Measurements from ENCODE around the gene SAFB2.
"Not testable (repeated sequence)": the region's sequence is repeated elsewhere in the genome, so short reads cannot be mapped to it uniquely, and the experiment has no call there.

SAFB2 gene

DNA sequence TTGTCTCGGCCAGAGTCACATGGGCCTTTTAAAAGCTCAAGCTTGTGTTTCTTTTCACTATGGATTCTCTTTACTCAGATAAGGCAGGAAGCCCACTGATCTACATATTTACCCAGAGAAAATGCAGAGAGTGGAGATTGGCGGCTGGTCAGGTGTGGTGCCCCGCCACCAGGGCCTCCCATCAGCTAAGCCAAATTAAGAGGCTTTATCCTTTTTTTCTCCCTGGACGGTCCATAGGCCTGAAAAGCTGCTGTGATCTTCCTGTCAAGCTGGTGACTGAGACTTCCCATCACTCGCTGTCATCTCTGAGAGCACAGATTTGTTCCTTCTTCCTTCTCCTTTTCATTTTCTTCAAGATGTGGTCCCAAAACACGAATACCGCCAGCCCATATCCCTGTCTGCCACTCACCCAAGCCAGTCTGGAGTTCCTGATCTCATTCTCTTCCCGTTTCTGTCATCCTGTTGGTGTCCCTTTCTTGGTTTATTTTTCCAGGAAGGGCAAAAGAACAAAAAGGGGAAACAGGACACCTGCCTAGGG is 2.2 kb upstream of the SAFB2 start:
- Mint-ChIP-seq H3K27me3 (ENCODE audit: low read depth) (no peaks in the 10 kb centered on the region), H3K36me3 (ENCODE audit: low read depth) (peaks cover 55% of the 10 kb centered on the region), H3K4me3 (peak overlapping the region; percentile 99), H3K27ac (peak overlapping the region; percentile 76), H3K4me1 (ENCODE audit: low read depth) (peaks cover 61% of the 10 kb centered on the region), H3K9me3 (no peaks in the 10 kb centered on the region)

- no peaks in the 10 kb centered on the region for H3K27me3 Mint-ChIP-seq (ENCODE audit: low read depth)
- peaks cover 54% of the 10 kb centered on the region for H3K36me3 Mint-ChIP-seq (ENCODE audit: low read depth)
Measured at GRCh38 chr19:5624018-5624663, 1.6 kb upstream of the SAFB2 start.

DNA sequence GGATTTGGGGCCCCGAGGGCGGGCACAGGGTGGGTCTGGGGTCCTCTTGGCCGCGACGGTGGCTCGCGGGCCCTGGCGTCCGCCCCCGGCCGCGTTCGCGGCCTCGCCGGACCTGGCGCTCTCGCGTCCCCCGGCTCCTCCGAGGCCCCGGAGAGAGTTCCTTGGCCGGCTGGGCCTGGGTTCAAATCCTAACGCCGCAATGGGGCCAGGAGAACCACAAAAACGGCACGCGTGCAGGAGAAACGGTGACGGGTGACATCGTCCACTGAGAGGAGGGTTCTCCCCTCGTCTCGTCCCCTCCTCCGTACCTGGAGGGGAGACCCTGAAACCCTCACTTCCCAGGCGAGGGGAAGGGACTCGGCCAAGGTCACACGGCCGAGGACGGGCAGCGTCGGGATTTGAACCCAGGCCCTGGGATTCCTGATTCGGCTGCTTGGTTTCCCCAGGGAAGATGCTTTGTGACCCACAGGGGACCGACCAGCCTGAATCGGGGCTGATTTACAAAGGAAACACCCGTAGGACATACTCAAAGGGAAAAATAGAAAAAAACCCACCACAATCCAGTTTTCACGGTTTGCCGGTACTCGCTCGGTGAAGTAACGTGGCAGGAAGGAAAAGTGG is 931 bp upstream of the SAFB2 start:
- H3K4me1 Mint-ChIP-seq (ENCODE audit: low read depth): peaks cover 61% of the 10 kb centered on the region
- no peaks in the 10 kb centered on the region for H3K27me3 Mint-ChIP-seq (ENCODE audit: low read depth)
- peak overlapping the region; percentile 100 for H3K27ac Mint-ChIP-seq
- H3K4me3 Mint-ChIP-seq: peak overlapping the region; percentile 99
- H3K9me3 Mint-ChIP-seq: no peaks in the 10 kb centered on the region
- H3K36me3 Mint-ChIP-seq (ENCODE audit: low read depth): peaks cover 51% of the 10 kb centered on the region

More at GRCh38 chr19:5624018-5624663, 1.6 kb upstream of the SAFB2 start:
- H3K27ac Mint-ChIP-seq: peak overlapping the region; percentile 76
- no peaks in the 10 kb centered on the region for H3K9me3 Mint-ChIP-seq
- H3K4me3 Mint-ChIP-seq: peak overlapping the region; percentile 99
- H3K4me1 Mint-ChIP-seq (ENCODE audit: low read depth): peaks cover 63% of the 10 kb centered on the region

- H3K4me3 Mint-ChIP-seq: peak overlapping the region; percentile 99
- H3K27ac Mint-ChIP-seq: peak overlapping the region; percentile 100
- no peaks in the 10 kb centered on the region for H3K9me3 Mint-ChIP-seq
- peaks cover 47% of the 10 kb centered on the region for H3K36me3 Mint-ChIP-seq (ENCODE audit: low read depth)
- peaks cover 50% of the 10 kb centered on the region for H3K4me1 Mint-ChIP-seq (ENCODE audit: low read depth)
- H3K27me3 Mint-ChIP-seq (ENCODE audit: low read depth): no peaks in the 10 kb centered on the region
Measured at GRCh38 chr19:5621945-5622464, 571 bp downstream of the SAFB2 start.

GRCh38 chr19:5621311-5621944 is 1.1 kb downstream of the SAFB2 start:
- Mint-ChIP-seq H3K4me1 (ENCODE audit: low read depth) (peaks cover 47% of the 10 kb centered on the region), H3K36me3 (ENCODE audit: low read depth) (peaks cover 45% of the 10 kb centered on the region), H3K27ac (peak overlapping the region; percentile 100), H3K27me3 (ENCODE audit: low read depth) (no peaks in the 10 kb centered on the region), H3K4me3 (peak overlapping the region; percentile 99), H3K9me3 (no peaks in the 10 kb centered on the region)

DNA sequence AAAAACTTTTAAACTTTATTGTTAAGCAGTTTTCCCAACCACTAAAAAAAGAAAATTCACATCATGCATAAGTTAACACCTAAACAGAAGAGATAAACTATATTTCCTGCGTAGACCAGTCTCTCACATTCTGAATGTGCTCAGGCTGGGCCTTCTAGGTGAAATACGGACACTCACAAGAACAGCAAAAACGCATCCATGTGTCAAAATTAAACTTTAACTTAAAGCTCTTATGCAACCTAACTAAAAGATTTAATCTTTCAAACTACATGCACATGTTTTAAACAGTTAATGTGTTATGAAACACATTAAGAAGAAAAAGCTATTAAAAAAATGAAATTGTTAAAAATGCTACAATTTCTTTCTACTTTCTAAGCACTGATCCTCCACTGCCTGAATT is 2.6 kb downstream of the SAFB2 start:
- peaks cover 42% of the 10 kb centered on the region for H3K36me3 Mint-ChIP-seq (ENCODE audit: low read depth)
- no peak overlapping the region for H3K27ac Mint-ChIP-seq
- H3K9me3 Mint-ChIP-seq: no peaks in the 10 kb centered on the region
- peak overlapping the region; percentile 99 for H3K4me3 Mint-ChIP-seq
- peaks cover 32% of the 10 kb centered on the region for H3K4me1 Mint-ChIP-seq (ENCODE audit: low read depth)
- no peaks in the 10 kb centered on the region for H3K27me3 Mint-ChIP-seq (ENCODE audit: low read depth)

DNA sequence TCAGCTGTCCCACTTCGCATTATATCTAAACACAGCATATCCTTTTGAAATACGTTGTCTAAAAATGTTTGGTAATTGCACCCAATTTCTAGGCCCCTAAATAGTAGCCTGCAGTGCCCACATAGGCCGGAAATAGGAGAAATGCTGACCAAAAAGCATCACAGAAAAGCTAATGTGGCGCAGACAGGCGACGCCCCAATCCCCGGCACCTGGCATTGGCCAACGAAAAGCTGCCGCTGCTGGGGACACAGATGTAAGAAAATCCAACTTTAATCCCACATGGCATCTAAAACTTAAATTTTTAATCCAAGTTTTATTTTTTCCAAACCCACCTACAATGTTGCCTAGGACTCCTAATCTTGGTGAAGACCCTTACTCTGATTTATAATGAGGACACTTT is 4.0 kb downstream of the SAFB2 start:
- Mint-ChIP-seq H3K9me3 (no peaks in the 10 kb centered on the region), H3K27me3 (ENCODE audit: low read depth) (no peaks in the 10 kb centered on the region), H3K4me3 (no peak overlapping the region), H3K36me3 (ENCODE audit: low read depth) (peaks cover 42% of the 10 kb centered on the region), H3K4me1 (ENCODE audit: low read depth) (peaks cover 26% of the 10 kb centered on the region), H3K27ac (no peak overlapping the region)

GRCh38 chr19:5617080-5617479 is 5.5 kb downstream of the SAFB2 start:
- Mint-ChIP-seq H3K27ac (no peak overlapping the region), H3K36me3 (ENCODE audit: low read depth) (peaks cover 50% of the 10 kb centered on the region), H3K9me3 (no peaks in the 10 kb centered on the region), H3K4me3 (no peak overlapping the region), H3K4me1 (ENCODE audit: low read depth) (peaks cover 24% of the 10 kb centered on the region), H3K27me3 (ENCODE audit: low read depth) (no peaks in the 10 kb centered on the region)

DNA sequence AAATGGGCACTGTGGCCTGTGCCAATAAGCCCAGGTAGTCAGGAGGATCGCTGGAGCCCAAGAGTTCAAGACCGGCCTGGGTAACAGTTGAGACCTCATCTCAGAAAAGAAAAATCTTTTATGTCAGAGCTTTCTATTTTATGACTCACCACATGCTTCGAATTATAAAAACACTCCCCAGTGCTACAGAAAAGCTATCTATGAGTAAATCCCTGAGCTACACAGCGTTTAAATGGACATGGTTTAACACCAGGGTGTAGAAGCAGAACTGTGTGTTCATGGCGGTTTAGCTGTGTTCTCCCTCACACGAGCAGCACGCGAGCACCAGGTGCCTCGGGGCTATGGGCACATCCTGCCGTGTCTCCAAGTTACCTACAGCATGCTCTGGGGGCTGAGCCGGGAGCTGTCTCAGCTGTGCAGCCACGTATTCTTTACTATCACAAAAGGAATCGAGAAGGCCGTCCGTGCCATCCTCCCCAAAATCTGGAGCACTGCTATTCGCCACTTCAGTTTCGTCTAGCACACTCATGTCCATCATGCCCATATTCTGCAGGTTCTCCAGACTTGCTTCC is 6.7 kb downstream of the SAFB2 start:
- peaks cover 51% of the 10 kb centered on the region for H3K36me3 Mint-ChIP-seq (ENCODE audit: low read depth)
- no peak overlapping the region for H3K4me3 Mint-ChIP-seq
- no peak overlapping the region for H3K27ac Mint-ChIP-seq
- no peaks in the 10 kb centered on the region for H3K9me3 Mint-ChIP-seq
- H3K4me1 Mint-ChIP-seq (ENCODE audit: low read depth): peaks cover 17% of the 10 kb centered on the region
- no peaks in the 10 kb centered on the region for H3K27me3 Mint-ChIP-seq (ENCODE audit: low read depth)

GRCh38 chr19:5612891-5613865 is 9.4 kb downstream of the SAFB2 start:
- Mint-ChIP-seq H3K36me3 (ENCODE audit: low read depth) (peaks cover 48% of the 10 kb centered on the region), H3K27ac (no peak overlapping the region), H3K27me3 (ENCODE audit: low read depth) (no peaks in the 10 kb centered on the region), H3K9me3 (no peaks in the 10 kb centered on the region), H3K4me1 (ENCODE audit: low read depth) (peaks cover 2% of the 10 kb centered on the region), H3K4me3 (no peak overlapping the region)

- no peak overlapping the region for H3K4me3 Mint-ChIP-seq
- no peaks in the 10 kb centered on the region for H3K9me3 Mint-ChIP-seq
- H3K4me1 Mint-ChIP-seq (ENCODE audit: low read depth): peaks cover 2% of the 10 kb centered on the region
- peaks cover 54% of the 10 kb centered on the region for H3K36me3 Mint-ChIP-seq (ENCODE audit: low read depth)
- no peak overlapping the region for H3K27ac Mint-ChIP-seq
- H3K27me3 Mint-ChIP-seq (ENCODE audit: low read depth): no peaks in the 10 kb centered on the region
Measured at GRCh38 chr19:5609881-5610448, 12.6 kb downstream of the SAFB2 start.

- H3K4me1 Mint-ChIP-seq (ENCODE audit: low read depth); H3K27ac Mint-ChIP-seq; H3K9me3 Mint-ChIP-seq; H3K27me3 Mint-ChIP-seq (ENCODE audit: low read depth); H3K4me3 Mint-ChIP-seq: not testable (repeated sequence)
- peaks cover 50% of the 10 kb centered on the region for H3K36me3 Mint-ChIP-seq (ENCODE audit: low read depth)
Measured at GRCh38 chr19:5608766-5609165, 13.8 kb downstream of the SAFB2 start.

GRCh38 chr19:5608291-5608690 is 14.3 kb downstream of the SAFB2 start:
- Mint-ChIP-seq H3K27ac (no peak overlapping the region), H3K9me3 (no peaks in the 10 kb centered on the region), H3K4me3 (no peak overlapping the region), H3K4me1 (ENCODE audit: low read depth) (peaks cover 2% of the 10 kb centered on the region), H3K36me3 (ENCODE audit: low read depth) (peaks cover 50% of the 10 kb centered on the region), H3K27me3 (ENCODE audit: low read depth) (no peaks in the 10 kb centered on the region)
